HEK293 (cell line): ENCODE results near the gene GLRX.

ENCODE experiments used
- CTCF ChIA-PET: fragments of 350-600 bp; formaldehyde crosslinking; extraction: SDS; loops from one replicate; lab custom pipeline; 2021; ENCODE audit warnings: antibody characterized with exemption; lab: Yijun Ruan, JAX
- POLR2A ChIA-PET: fragments of 300-600 bp; formaldehyde crosslinking; extraction: SDS; loops from one replicate; lab custom pipeline; 2020; ENCODE audit warnings: antibody characterized with exemption, inconsistent platforms; lab: Yijun Ruan, JAX
- H3K27ac ChIP-seq: fragments of 200-500 bp; sonication (Bioruptor generic); 2 replicates; pipeline ENCODE4 v1.5.1; 2014; ENCODE audit warnings: low read depth, low read length, control low read depth, inconsistent platforms; ENCODE audit errors: extremely low read depth
- H3K36me3 ChIP-seq, 2 experiments: fragments of 200-500 bp in 1 of 2; sonication (Bioruptor generic) in 1 of 2; 1 replicate in 1 of 2; 2 replicates in 1 of 2; pipeline ENCODE4 v1.5.1; 2014 to 2017; ENCODE audit warnings: inconsistent platforms in 2 of 2, low read length in 2 of 2; ENCODE audit not compliant: control insufficient read depth in 2 of 2, insufficient read depth in 1 of 2
- H3K4me1 ChIP-seq: fragments of 200-500 bp; sonication (Bioruptor generic); 2 replicates; pipeline ENCODE4 v1.5.1; 2014; ENCODE audit warnings: mild to moderate bottlenecking, low read length, inconsistent platforms; ENCODE audit not compliant: control insufficient read depth, insufficient read depth
- H3K4me3 ChIP-seq: 2 replicates; pipeline ENCODE4 v1.5.1; 2011; ENCODE audit warnings: low read depth, mild to moderate bottlenecking, control low read depth, low read length, moderate library complexity
- H3K9me3 ChIP-seq: fragments of 200-500 bp; sonication (Bioruptor generic); 2 replicates; pipeline ENCODE4 v1.5.1; 2014; ENCODE audit warnings: low read depth, low read length, inconsistent platforms; ENCODE audit not compliant: control insufficient read depth, insufficient read depth
- HOXD13 ChIP-seq: sonication (generic); formaldehyde crosslinking; IDR thresholded peaks from 2 replicates; pipeline ENCODE4 v1.8.0; 2022; ENCODE audit warnings: missing genetic modification reagents, borderline replicate concordance
- KLF9 ChIP-seq: fragments of 450-650 bp; formaldehyde crosslinking; IDR thresholded peaks from 2 replicates; pipeline ENCODE4 v1.5.1; 2016; ENCODE audit warnings: missing biosample characterization, missing genetic modification characterization, low read depth
- PRDM6 ChIP-seq: fragments of 450-650 bp; formaldehyde crosslinking; IDR thresholded peaks from 2 replicates; pipeline ENCODE4 v1.5.1; 2017; ENCODE audit warnings: missing biosample characterization, missing genetic modification characterization
- SCRT1 ChIP-seq: fragments of 450-650 bp; formaldehyde crosslinking; IDR thresholded peaks from 2 replicates; pipeline ENCODE4 v1.5.1; 2016; ENCODE audit warnings: missing biosample characterization, missing genetic modification characterization, borderline replicate concordance
- SETDB1 ChIP-seq: IDR thresholded peaks from one replicate; pipeline ENCODE4 v1.6.1; 2017; ENCODE audit warnings: mild to moderate bottlenecking, low read length, moderate library complexity, mixed read lengths; ENCODE audit not compliant: insufficient read length
- SP7 ChIP-seq: fragments of 450-650 bp; formaldehyde crosslinking; IDR thresholded peaks from 2 replicates; pipeline ENCODE4 v1.5.1; 2016; ENCODE audit warnings: missing biosample characterization, missing genetic modification characterization
- TSHZ1 ChIP-seq: fragments of 450-650 bp; formaldehyde crosslinking; IDR thresholded peaks from 2 replicates; pipeline ENCODE4 v1.5.1; 2016; ENCODE audit warnings: missing biosample characterization, missing genetic modification characterization, borderline replicate concordance
- ZBTB1 ChIP-seq: fragments of 450-650 bp; formaldehyde crosslinking; IDR thresholded peaks from 2 replicates; pipeline ENCODE4 v1.5.1; 2016; ENCODE audit warnings: missing biosample characterization, missing genetic modification characterization
- ZNF121 ChIP-seq: fragments of 450-650 bp; formaldehyde crosslinking; IDR thresholded peaks from 2 replicates; pipeline ENCODE4 v1.5.1; 2016; ENCODE audit warnings: missing biosample characterization, missing genetic modification characterization
- ZNF133 ChIP-seq: fragments of 450-650 bp; formaldehyde crosslinking; IDR thresholded peaks from 2 replicates; pipeline ENCODE4 v1.5.1; 2016; ENCODE audit warnings: missing biosample characterization, missing genetic modification characterization
- ZNF16 ChIP-seq: fragments of 450-650 bp; formaldehyde crosslinking; IDR thresholded peaks from 2 replicates; pipeline ENCODE4 v1.5.1; 2016; ENCODE audit warnings: low read depth, missing biosample characterization, missing genetic modification characterization
- ZNF223 ChIP-seq: fragments of 450-650 bp; formaldehyde crosslinking; IDR thresholded peaks from 2 replicates; pipeline ENCODE4 v1.5.1; 2016; ENCODE audit warnings: missing biosample characterization, missing genetic modification characterization
- ZNF37A ChIP-seq: fragments of 450-650 bp; IDR thresholded peaks from 2 replicates; pipeline ENCODE4 v1.5.1; 2018; ENCODE audit warnings: missing biosample characterization, missing genetic modification characterization
- ZNF571 ChIP-seq: fragments of 450-650 bp; formaldehyde crosslinking; IDR thresholded peaks from 2 replicates; pipeline ENCODE4 v1.5.0; 2017; ENCODE audit warnings: missing biosample characterization, missing genetic modification characterization
- ZNF596 ChIP-seq: fragments of 450-650 bp; IDR thresholded peaks from 2 replicates; pipeline ENCODE4 v1.5.0; 2018; ENCODE audit warnings: missing biosample characterization, mild to moderate bottlenecking, missing genetic modification characterization, moderate library complexity
- ZNF624 ChIP-seq: fragments of 450-650 bp; formaldehyde crosslinking; IDR thresholded peaks from 2 replicates; pipeline ENCODE4 v1.5.1; 2017; ENCODE audit warnings: missing biosample characterization, missing genetic modification characterization
- ZNF660 ChIP-seq: fragments of 450-650 bp; IDR thresholded peaks from 2 replicates; pipeline ENCODE4 v1.5.1; 2018; ENCODE audit warnings: missing biosample characterization, mild to moderate bottlenecking, missing genetic modification characterization
- ZNF692 ChIP-seq: fragments of 450-650 bp; formaldehyde crosslinking; IDR thresholded peaks from 2 replicates; pipeline ENCODE4 v1.5.1; 2016; ENCODE audit warnings: missing biosample characterization, missing genetic modification characterization
- ZNF792 ChIP-seq: fragments of 450-650 bp; formaldehyde crosslinking; IDR thresholded peaks from 2 replicates; pipeline ENCODE4 v1.5.1; 2016; ENCODE audit warnings: missing biosample characterization, missing genetic modification characterization
- TF ChIP-seq, protein P1 (sequence below): fragments of 450-650 bp; formaldehyde crosslinking; IDR thresholded peaks from 2 replicates; pipeline ENCODE4 v1.5.1; 2017; ENCODE audit warnings: missing biosample characterization, missing genetic modification characterization
- TF ChIP-seq, protein P2 (sequence below): fragments of 450-650 bp; formaldehyde crosslinking; IDR thresholded peaks from 2 replicates; pipeline ENCODE4 v1.5.1; 2016; ENCODE audit warnings: missing biosample characterization, missing genetic modification characterization

Gene GLRX

DNA sequence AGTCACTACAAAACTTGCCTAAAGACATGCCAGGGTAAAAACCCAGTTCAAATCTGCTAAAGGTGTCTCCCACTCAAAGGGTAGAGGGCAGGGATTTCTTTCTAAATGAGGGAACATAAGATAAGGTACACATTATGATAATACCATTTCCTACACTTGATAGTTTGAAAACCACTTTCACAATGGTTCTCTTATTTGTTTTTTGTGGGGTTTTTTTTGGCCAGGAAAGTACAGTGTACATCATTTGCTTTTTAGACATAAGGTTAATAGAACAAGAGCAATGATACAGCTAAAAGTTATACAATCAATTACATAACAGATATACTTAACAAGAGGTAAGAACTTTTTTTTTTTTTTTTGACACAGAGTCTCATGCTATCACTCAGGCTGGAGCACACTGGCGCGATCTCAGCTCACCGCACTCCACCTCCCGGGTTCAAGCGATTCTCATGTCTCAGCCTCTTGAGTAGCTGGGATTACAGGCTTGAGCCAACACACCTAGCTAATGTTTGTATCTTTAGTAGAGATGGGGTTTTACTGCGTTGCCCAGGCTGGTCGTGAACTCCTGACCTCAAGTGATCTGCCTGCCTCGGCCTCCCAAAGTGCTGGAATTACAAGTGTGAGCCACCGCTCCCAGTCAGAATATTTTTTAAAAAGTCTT is 48.8 kb upstream of the GLRX start:
- Histone ChIP-seq H3K36me3 (no peaks in the 10 kb centered on the region), H3K27ac (no peak overlapping the region), H3K9me3 (no peaks in the 10 kb centered on the region), H3K4me3 (no peak overlapping the region), H3K4me1 (no peaks in the 10 kb centered on the region)
- ChIA-PET CTCF (interaction anchor here (0.5 to 2.0 kb wide), 4 partner anchors 10 to 821 kb away, joined by 3 to 5 read pairs (median 3); no protein-coding TSS in a partner anchor), POLR2A (no interaction called here)
- TF ChIP-seq PRDM6 (tag by site-specific recombination), result no peak
- no peak for TF ChIP-seq ZNF223 (tag by site-specific recombination)
- TF ChIP-seq ZNF571 (tag by site-specific recombination), result no peak

GRCh38 chr5:95870105-95870672 is 47.7 kb upstream of the GLRX start:
- POLR2A ChIA-PET, result no interaction called here
- no peaks in the 10 kb centered on the region for H3K36me3 ChIP-seq
- no peaks in the 10 kb centered on the region for H3K4me1 ChIP-seq
- no peaks in the 10 kb centered on the region for H3K9me3 ChIP-seq
- no peak overlapping the region for H3K27ac ChIP-seq
- no peak overlapping the region for H3K4me3 ChIP-seq
- CTCF ChIA-PET, result interaction anchor here (0.7 to 2.0 kb wide), 5 partner anchors 9 to 731 kb away, joined by 3 to 5 read pairs (median 3); no protein-coding TSS in a partner anchor
- TF ChIP-seq ZBTB1 (tag by site-specific recombination) (no peak), TSHZ1 (tag by site-specific recombination) (no peak), ZNF37A (tag by site-specific recombination) (no peak), ZNF624 (no peak), PRDM6 (tag by site-specific recombination) (no peak), SETDB1 (no peak), HOXD13 (CRISPR knock-in tag) (no peak), SP7 (tag by site-specific recombination) (no peak), ZNF792 (no peak), ZNF692 (tag by site-specific recombination) (no peak), ZNF596 (tag by site-specific recombination) (no peak), KLF9 (tag by site-specific recombination) (no peak), ZNF660 (tag by site-specific recombination) (no peak), ZNF121 (no peak), ZNF133 (no peak), ZNF16 (tag by site-specific recombination) (no peak), SCRT1 (tag by site-specific recombination) (no peak)
- TF ChIP-seq, protein P1, sequence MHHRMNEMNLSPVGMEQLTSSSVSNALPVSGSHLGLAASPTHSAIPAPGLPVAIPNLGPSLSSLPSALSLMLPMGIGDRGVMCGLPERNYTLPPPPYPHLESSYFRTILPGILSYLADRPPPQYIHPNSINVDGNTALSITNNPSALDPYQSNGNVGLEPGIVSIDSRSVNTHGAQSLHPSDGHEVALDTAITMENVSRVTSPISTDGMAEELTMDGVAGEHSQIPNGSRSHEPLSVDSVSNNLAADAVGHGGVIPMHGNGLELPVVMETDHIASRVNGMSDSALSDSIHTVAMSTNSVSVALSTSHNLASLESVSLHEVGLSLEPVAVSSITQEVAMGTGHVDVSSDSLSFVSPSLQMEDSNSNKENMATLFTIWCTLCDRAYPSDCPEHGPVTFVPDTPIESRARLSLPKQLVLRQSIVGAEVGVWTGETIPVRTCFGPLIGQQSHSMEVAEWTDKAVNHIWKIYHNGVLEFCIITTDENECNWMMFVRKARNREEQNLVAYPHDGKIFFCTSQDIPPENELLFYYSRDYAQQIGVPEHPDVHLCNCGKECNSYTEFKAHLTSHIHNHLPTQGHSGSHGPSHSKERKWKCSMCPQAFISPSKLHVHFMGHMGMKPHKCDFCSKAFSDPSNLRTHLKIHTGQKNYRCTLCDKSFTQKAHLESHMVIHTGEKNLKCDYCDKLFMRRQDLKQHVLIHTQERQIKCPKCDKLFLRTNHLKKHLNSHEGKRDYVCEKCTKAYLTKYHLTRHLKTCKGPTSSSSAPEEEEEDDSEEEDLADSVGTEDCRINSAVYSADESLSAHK (tag by site-specific recombination), result no peak
- TF ChIP-seq, protein P2, sequence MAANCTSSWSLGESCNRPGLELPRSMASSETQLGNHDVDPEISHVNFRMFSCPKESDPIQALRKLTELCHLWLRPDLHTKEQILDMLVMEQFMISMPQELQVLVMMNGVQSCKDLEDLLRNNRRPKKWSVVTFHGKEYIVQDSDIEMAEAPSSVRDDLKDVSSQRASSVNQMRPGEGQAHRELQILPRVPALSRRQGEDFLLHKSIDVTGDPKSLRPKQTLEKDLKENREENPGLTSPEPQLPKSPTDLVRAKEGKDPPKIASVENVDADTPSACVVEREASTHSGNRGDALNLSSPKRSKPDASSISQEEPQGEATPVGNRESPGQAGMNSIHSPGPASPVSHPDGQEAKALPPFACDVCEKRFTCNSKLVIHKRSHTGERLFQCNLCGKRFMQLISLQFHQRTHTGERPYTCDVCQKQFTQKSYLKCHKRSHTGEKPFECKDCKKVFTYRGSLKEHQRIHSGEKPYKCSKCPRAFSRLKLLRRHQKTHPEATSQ (tag by site-specific recombination), result no peak
- TF ChIP-seq, all 188 proteins: peak for 0
